NCI-H82 (cell line): ENCODE results near the gene RAD51B.

ENCODE experiments used
- DNase-seq: peaks from one replicate; lab custom pipeline; 2025; lab: John Stamatoyannopoulos, UW

The RAD51B gene

DNA sequence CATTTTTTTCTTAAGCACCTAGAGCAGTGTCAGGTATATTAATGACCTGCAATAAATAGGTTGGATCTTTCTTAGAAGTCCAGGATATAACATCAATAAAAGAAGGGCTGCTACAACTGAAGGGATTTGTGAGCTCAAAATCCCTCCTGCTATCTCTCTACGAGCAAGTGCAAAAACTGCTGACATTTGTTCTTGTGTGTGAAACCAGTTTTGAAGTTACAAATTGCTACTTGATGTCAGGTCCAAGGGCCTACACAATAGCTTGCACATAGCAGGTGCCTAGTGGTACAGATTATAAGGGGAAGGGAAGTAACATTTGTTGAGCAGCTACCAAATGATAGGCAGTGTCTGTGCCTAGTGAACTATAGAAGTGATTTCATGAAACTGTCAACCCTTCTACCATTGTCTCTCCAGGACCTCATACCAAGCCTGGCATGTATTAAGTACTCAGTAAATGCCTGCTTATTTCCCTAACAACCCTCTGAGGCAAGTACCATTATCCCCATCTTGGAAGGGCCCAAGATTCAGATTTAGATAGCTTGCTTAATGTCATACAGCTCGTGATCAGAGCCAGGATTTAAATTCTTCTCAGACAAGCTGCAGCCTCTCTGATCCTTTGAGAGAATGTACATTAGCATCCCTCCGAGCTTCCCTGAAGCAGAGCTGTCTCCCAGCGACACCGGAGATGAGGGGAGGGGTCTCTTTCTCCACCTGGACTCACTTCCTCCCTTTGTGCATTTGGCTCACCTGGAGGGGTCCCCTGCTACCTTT lies 673.0 kb downstream of the RAD51B start:
- no peak for DNase-seq

DNA sequence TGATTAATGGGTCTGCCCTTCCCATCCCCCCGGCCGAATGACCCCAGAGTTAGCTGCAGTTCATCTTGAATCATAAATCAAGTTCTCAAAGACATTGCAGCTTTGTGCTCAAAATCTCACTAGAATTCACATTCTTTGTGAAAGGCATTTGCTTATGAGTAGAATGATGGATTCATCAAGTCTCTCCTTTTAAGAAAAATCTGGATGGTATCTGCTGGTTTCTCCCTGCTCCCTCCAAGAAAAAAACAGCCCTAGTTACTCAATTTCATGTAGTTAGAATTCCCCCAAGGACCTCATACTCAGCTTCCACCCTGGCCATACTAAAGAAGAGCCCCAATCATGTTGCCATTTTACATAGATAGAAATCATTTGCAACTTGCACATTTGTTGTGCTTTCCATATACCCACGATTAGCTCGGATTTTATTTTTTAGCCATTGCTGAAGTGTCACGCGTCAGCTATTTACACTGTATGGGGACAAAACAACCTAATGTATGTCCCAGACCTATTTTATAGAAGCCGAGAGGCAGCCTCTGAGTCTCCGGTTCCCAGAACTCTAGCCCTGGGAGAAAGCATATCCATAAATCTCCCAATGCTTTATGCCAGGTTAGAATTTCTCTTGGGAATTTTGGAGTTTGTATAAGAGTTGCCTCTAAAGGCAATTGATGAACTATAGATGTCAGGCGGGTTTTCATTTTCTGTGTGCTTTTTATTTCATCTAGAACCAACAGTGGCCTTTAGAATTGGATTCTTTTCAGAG lies 673.8 kb downstream of the RAD51B start:
- no peak for DNase-seq

DNA sequence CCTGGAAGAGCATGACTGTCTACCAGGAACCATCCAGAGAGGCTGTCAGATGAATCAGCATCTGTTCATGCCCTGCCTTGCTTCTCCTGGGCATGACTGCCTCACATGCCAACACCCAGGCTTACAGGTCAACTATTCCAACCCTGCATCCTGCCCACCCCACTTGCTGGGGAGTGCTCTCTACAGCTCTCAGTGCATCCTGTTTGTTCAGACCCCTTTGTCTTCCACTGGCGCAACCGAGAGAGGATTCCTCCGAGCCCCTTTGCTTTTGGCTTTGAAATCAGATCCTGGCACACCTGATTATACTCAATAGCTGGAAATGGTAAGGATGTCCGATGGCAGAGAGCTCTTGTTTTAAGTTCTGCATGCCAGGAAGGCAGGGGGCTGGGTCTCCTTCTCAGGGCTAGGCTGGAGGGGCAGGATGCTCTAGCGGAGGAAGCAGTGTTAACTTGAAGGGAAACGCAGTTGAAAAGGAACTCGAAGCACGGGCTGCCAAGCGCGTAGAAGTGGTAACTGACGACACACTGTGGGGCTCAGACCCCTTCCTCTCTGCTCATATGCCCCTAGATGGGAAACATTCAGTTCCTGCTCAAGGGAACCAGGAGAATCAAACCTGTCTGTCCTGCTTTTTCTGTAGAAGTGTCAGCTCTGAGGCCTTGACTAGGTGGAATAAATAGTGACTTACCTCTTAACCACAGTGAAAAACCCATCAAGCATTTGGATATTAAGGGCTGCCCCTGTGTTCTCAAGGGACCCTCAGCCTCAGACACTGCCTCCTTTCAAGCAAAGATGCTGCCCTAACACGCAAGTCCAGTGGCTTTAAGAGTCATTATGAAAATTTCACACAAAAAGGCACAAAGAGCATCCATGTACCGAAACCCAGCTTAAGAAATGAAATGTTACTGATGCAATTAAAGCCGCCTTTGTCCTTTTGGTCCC lies 675.8 kb downstream of the RAD51B start:
- no peak for DNase-seq

DNA sequence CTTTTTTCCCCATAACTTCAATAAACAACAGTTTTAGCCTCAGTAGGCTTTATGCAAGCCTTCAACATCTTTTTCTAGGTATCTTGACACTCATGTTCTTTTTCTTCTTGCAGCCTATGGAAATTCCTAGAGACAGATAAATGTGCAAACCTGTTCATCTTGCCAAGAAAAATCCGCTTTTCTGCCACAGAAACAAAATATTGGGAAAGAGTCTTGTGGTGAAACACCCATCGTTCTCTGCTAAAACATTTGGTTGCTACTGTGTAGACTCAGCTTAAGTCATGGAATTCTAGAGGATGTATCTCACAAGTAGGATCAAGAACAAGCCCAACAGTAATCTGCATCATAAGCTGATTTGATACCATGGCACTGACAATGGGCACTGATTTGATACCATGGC lies 677.4 kb downstream of the RAD51B start:
- DNase-seq: no peak

DNA sequence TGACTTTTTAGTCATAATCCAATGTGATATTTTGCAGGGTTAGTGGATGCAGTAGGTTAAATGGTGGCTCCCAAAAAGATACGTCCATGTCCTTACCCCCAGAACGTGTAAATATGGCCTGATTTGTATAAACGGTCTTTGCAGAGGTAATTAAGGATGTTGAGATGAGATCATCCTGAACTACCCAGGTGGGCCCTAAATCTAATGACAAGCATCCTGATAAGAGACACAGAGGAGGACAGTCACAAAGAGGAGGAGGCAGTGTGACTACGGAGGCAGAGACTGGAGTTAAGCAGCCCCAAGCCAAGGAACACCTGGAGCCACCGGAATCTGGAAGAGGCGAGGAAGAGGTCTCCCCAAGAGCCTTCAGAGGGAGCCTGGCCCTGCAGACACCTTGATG lies 679.9 kb downstream of the RAD51B start:
- no peak for DNase-seq

DNA sequence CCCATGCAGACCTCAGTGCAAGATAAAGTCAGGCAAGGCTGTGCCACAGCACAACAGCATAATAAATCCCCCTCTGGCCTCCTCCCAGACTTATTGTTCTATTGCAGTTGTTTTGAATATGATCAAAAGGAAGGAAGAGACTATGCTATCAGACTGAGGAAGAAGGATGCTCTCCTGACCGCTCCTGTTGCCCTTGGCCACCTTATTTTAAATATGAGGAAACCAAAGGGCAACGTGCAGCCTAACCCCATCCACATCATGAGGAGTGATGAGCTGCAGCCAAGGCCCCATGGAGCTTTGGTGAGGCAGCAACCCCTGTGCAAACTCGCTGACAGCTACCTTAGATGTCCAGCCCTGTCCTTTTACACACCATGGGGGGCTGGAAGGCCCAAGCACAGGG lies 681.6 kb downstream of the RAD51B start:
- DNase-seq: no peak

DNA sequence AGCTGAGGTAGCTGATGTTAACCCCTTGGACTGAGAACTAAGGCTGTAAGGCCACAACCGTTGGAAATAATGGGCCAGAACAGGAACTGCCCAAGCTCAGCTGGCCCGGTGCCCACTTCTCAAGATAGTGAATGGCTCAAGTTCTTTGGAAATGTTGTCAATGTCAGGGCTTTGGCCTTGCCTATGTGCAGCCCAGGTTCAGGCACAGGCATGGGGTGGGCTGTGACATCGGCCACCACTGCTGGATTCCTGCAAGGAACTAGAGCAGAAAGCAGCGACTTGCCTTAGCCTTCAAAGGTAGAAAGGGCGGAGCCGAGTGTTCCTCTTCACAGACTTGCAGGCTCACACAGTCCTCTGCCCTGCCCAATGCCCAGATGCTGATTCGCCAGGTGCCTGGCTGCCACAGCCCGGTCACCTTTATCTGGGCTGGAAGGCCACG lies 682.1 kb downstream of the RAD51B start:
- DNase-seq: no peak

DNA sequence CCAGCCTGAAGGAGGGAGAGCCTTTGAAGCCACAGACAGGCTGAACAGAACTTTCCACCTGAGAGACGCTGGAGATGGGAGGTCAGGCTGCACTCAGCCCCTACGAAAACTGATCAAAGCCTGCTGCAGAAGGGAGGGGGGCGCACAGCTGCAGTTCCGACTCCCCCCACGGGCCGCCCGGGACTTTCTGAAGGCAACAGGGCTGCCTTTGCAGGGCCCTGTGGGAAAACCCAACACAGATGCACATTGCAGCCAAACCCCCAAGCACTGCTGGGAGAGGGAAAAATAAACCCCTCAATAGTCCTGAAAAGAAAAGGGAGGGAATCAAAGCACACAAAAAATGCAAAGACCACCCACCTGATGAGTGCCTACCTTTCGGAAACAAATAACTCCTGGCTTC lies 682.7 kb downstream of the RAD51B start:
- DNase-seq: no peak

DNA sequence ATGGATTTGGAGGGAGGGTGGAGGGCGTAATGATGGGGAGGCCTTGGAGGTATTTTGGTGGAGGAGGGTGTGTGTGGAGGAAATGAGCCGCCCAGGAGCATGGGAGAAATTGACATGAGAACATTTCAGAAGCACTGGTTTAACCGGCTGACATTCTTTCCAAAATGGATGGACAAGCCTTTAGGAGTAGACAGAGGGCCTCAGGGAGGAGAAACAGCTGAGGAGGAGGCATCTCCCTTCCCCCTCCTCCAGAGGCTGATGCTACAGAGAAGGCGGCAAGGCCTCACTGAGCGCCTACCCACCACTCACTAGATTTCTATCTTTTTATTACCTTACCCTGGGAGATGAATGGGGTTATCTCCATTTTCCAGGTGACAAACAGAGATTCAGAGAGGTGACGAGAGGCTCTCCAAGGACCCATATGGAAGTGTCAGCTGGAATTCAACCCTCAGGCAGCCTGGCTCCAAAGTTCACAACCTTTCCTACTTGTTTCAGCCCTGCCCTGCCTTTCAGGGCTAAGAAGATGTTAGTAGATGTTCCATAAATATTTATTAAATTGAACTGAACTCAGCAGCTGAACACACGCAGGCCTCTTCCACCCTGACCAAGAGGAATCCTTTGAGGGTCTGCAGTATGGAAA lies 683.7 kb downstream of the RAD51B start:
- DNase-seq: no peak

DNA sequence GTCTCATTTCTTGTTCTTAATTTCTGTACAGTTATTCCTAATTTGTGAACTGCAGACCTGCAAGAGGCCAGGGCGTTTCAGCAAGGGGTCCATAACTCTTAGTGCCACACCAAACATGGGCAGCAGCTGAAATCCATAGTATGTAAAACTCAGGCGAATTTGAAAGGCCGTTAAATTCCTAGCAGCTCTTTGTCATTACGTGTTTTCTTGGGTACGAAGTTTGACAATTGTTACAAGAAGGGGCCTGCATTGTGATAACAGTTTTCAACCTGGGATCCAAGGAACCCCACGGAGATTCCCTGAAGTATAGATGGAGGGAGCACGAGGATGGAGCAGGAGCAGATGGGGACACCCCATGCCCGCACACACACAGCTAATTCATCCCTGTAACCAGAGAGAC lies 685.3 kb downstream of the RAD51B start:
- DNase-seq: no peak

DNA sequence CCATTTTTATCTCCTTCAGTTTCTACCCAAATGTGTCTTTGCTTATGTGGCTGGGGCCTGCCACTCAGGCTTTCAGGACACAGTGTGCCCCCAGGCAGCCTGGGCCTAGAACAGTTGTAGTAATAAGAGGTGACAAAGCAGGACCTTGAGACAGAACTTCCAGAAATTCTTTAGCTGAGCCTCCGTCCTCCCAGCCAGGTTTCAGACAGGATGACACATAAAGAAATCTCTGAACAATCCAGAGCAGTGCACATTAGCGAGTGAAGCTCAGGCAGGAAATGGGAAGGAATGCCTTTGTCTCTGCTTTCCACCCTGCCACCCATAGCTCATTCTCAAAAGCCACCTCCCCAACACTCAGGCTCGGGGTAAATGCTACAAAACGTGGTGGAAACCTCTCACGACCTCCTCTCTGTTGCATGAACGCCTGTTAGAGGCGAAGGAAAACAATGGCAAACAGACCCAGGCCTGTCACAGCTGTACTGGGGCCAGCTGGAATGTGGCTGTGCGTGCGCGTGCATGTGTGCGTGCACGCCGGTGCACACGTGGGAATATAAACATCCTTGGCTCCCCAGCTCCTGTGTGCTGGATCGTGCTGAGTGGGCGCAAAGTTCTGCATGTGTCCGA lies 686.6 kb downstream of the RAD51B start:
- DNase-seq: no peak

DNA sequence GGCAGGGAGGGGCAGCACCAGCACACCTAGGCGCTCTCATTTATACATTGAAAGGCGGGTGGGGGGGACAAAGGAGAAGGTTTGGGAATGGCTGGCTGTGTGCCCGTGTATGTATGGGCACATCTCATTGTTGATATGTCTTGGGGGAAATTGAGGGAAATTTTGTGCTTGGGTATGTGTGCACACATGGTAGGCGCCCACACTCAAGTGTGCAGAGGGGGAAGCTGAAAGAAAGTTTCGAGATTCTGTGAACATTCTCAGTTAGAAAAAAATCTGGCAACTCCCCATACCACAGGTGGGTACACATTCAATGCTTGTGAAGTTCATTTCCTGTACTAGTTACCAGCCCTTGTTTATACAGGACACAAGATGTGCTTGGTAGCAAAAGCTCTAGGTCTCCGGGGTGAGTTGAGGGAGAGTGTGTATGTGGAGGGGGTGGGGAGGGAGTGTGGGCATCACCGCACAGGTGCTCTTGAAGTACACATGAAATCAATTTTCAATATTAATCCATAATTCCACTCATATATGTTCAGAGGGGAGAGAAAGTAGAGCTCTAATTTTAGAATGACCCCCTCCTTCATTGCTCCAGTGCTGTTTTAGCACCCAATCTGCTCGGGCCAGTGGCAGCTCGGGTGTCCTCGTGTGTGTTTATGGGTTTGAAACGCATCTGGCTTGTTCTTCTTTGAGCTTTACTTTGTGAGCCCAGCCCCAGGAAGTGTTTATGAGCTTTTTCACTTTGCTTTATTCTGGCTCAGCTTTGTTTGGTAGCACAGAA lies 687.3 kb downstream of the RAD51B start:
- no peak for DNase-seq

DNA sequence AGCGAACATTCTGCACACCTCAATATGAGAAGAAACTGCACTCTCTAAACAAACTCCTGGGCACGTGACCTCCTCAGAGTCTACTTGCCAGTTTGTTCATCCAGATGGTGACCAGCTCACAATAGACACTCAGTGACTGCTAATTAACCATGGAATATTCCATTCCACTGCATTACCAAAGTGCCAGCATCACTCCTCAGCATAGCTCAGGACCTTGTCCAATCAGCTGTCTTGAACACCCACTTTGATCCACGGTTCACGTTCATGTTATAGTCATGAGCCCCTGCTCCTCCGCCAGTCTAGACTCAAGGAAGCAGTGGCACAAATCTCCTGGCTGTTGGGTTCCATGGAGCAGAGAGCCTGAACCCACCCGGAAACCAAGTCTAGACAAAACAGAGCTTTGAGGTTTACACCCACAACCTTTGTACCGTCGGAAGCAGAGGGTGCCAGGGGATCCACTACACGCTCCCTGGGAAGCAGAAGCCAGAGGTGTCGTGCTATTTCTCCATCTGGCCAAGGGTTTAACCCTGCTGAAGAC lies 688.0 kb downstream of the RAD51B start:
- DNase-seq: no peak

DNA sequence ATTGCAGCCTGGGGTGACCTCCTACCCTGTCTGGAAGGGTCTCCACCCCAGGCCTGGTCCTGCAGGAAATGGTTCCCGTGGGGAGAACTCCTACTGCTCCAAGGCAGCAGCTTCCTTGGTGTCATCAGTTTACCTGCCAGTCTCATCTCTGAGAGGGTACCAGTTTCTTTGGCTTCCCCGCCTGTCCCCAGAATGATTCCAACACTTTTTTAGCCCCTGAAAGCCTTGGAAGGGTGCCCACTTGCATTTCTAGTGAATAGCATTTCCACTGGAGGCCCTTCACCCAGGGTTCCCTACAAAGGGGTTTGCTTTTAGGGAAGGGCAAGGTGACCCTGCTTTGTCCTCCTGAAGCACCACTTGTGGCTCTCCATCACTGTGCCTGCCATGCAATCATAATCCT lies 689.0 kb downstream of the RAD51B start:
- no peak for DNase-seq

DNA sequence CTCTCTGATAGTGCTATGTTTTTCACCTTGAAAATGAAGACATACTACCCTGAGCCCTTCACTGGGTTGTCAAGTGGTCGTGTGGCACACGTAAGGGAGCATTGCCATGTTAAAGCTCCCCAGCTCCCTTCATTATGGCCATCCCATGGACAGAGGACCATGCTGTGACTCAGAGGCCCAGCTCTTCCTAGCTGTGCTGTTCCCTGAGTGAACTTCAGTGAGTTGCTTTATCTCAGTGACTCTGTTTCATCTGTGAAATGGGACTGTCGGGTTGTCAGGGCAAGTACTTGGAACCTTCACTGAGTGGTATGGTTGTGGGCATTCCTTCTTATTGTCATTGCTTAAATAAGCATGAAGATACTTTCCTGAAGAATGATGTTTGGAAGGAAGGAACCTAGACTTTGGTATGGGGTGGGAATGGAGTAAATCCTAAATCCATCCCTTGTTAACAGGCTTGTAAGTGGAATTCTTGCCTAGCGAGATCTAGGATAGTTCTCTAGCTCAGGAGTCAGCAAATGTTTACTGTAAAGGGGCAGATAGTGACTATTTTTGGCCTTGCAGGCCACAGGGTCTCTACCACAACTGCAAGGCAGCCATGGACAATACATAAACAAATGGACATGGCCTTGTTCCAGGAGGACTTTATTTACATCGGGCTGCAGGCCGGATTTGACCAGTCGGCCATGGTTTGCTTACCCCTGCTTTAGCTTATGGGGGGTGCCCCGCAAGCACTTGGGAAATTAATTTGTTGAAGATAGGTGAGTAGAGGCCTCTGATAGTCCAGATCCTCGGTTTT lies 689.8 kb downstream of the RAD51B start:
- DNase-seq: no peak

DNA sequence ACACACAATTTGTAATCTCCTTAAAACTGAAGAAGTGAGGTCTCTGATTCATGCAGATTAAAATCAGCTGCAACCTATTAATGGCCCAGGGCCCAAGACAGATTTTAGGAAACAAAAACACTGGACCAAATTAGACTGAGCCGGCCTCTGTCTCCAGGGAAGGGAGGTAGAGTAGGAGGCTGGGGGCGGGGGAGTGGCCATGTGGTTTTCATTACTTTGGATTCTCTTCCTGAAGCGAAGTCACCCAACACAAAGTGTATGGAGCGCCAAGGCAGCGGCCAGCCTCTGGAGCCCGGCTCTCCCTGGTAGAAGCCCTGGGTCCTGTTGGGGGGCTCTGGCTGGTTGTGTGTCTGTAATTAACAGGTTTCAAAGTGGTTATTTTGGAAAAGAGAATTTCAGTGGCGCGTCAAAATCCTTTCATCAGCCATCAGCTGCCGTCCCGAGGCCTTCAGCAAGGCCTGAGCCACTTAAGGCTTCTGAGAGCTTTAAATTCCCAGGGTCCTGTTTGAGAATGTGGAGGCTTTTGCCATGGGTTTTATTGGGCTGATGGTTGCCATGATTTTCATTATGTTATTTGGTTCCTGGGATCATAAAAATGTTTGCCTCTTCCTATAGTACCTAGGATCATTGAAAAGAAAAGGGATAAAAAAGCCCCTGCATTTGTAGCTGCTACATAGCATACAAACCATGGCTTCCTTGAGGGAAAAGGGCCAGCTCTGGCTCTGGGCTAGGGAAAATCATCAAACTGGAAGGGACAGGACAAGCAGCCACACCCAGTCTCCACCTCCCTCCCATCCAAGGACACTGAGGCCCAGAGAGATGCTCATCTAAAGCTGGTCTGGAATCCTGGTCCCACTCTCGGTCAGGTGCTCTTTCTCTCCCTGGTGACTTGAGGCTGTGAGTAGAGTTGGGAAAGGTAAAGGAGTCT lies 690.9 kb downstream of the RAD51B start:
- no peak for DNase-seq

DNA sequence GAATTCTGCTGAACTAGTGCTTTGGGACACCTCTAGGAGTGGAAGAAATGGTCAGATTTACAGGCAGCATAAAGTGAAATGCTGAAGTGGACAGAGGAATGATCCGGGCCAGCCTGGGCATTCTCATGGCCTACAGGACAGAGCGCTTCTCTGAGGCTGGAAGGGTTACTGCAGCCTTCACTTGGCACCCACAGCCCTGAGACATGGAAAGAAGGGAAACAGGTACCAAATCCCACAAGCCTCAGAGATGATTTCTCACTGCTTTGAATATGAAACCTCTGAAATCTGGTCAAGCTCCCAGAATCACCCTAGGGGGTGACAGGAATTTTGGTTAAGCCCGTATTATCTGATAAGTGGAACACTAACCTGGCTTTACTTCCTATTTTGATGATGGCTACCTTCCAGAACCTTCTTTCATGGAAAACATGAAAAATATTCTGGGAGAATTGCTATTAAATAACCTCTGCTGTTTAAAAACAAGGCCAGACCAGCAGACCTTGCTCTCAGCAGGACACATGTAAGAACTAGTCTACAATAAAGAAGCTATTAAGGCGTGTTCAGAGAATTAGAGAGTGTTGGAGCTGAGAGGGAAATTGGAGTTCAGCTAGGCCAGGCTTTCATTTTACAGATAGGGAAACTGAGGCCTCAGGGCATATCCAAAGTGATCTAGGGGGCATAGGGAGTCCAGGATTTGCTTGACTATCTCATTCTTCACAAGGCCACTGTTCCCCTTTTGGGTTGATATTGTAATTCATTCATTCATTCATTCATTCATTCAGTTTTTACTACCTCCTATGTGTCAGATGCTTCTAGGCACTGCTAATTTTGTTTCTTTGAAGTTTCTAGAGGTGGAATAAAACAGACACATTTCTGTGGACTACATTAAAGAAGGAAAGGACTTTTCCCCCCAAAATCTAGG lies 691.8 kb downstream of the RAD51B start:
- no peak for DNase-seq
